IMR-90 (cell line): Measurements from ENCODE around the gene UNC13A. TPM values are rescaled to one million over a fixed set of nuclear protein-coding genes. Genes with fewer than 3 reads are reported as not detected.

Experiments used
- ATAC-seq: fragments of 200-7000 bp; cut with Tn5 transposase; 2 replicates; pipeline ENCODE4 v1.9.1; 2020; ENCODE audit warnings: low read depth, mild to moderate bottlenecking, moderate library complexity
- BruUV-seq: library from RNA; stranded (reverse); fragments of 400-500 nt; replicated peaks from 2 replicates; lab custom pipeline; 2021; lab: Mats Ljungman, UMichigan
- CTCF ChIA-PET: fragments of 300-600 bp; formaldehyde crosslinking; extraction: SDS; loops from one replicate; lab custom pipeline; 2021; ENCODE audit warnings: antibody characterized with exemption; lab: Yijun Ruan, JAX
- POLR2A ChIA-PET: fragments of 300-600 bp; sonication (Branson Sonifier 250); formaldehyde crosslinking; loops from one replicate; lab custom pipeline; 2022; ENCODE audit warnings: antibody characterized with exemption; ENCODE audit not compliant: unreplicated experiment; lab: Charles Lee
- DNase-seq: peaks from one replicate; pipeline ENCODE4 v3.0.0; 2013
- H2AFZ ChIP-seq: replicated peaks from 2 replicates; pipeline ENCODE3; 2013; ENCODE audit warnings: low read length, mild to moderate bottlenecking; ENCODE audit not compliant: poor library complexity
- H2AK5ac ChIP-seq: 2 replicates; pipeline ENCODE4 v1.6.1; 2013; ENCODE audit warnings: low read depth, low read length, inconsistent platforms
- H2AK9ac ChIP-seq: replicated peaks from 2 replicates; pipeline ENCODE3; 2013; ENCODE audit warnings: mild to moderate bottlenecking, low read depth, low read length, moderate library complexity; ENCODE audit not compliant: poor library complexity
- H2BK120ac ChIP-seq: 2 replicates; pipeline ENCODE4 v1.6.1; 2013; ENCODE audit warnings: low read depth, low read length, inconsistent platforms
- H2BK15ac ChIP-seq: 3 replicates; pipeline ENCODE4 v1.6.1; 2013; ENCODE audit warnings: low read depth, low read length, inconsistent platforms
- H2BK20ac ChIP-seq: 2 replicates; pipeline ENCODE4 v1.6.1; 2013; ENCODE audit warnings: low read depth, mild to moderate bottlenecking, inconsistent platforms, low read length, moderate library complexity
- H2BK5ac ChIP-seq: 2 replicates; pipeline ENCODE4 v1.6.1; 2013; ENCODE audit warnings: mild to moderate bottlenecking, low read depth, low read length, inconsistent platforms; ENCODE audit not compliant: poor library complexity, severe bottlenecking
- H3K14ac ChIP-seq: replicated peaks from 2 replicates; pipeline ENCODE4 v1.6.1; 2013; ENCODE audit warnings: low read depth, low read length, inconsistent platforms
- H3K18ac ChIP-seq: 2 replicates; pipeline ENCODE4 v1.6.1; 2013; ENCODE audit warnings: low read depth, low read length, control low read depth
- H3K23ac ChIP-seq: 2 replicates; pipeline ENCODE4 v1.6.1; 2013; ENCODE audit warnings: low read depth, low read length, inconsistent platforms
- H3K27ac ChIP-seq: 2 replicates; pipeline ENCODE4 v1.5.1; 2013; ENCODE audit warnings: mild to moderate bottlenecking, control low read depth, low read length; ENCODE audit not compliant: insufficient read depth
- H3K27me3 ChIP-seq: 2 replicates; pipeline ENCODE4 v1.6.1; 2013; ENCODE audit warnings: low read length; ENCODE audit not compliant: control insufficient read depth, insufficient read depth
- H3K36me3 ChIP-seq: 2 replicates; pipeline ENCODE4 v1.6.1; 2013; ENCODE audit warnings: low read length, mixed read lengths; ENCODE audit not compliant: control insufficient read depth, insufficient read depth
- H3K4ac ChIP-seq: 2 replicates; pipeline ENCODE4 v1.6.1; 2013; ENCODE audit warnings: low read depth, low read length, inconsistent platforms
- H3K4me1 ChIP-seq: 2 replicates; pipeline ENCODE4 v1.6.1; 2013; ENCODE audit warnings: low read length, mixed read lengths; ENCODE audit not compliant: control insufficient read depth, insufficient read depth
- H3K4me2 ChIP-seq: 2 replicates; pipeline ENCODE4 v1.6.1; 2013; ENCODE audit warnings: low read depth, mild to moderate bottlenecking, control low read depth, low read length, moderate library complexity
- H3K4me3 ChIP-seq: 2 replicates; pipeline ENCODE4 v1.5.1; 2013; ENCODE audit warnings: low read depth, mild to moderate bottlenecking, control low read depth, low read length, moderate library complexity; ENCODE audit not compliant: insufficient read depth
- H3K56ac ChIP-seq: 2 replicates; pipeline ENCODE4 v1.6.1; 2013; ENCODE audit warnings: low read length, inconsistent platforms; ENCODE audit not compliant: insufficient read depth; ENCODE audit errors: extremely low read depth
- H3K79me1 ChIP-seq, 2 experiments: 2 replicates each; pipeline ENCODE4 v1.6.1; 2013; ENCODE audit warnings: low read length in 2 of 2, inconsistent platforms in 1 of 2, low read depth in 1 of 2
- H3K9ac ChIP-seq: 2 replicates; pipeline ENCODE4 v1.6.1; 2013; ENCODE audit warnings: low read depth, low read length, control low read depth
- H3K9me1 ChIP-seq: 2 replicates; pipeline ENCODE4 v1.6.1; 2013; ENCODE audit warnings: low read length, inconsistent platforms; ENCODE audit not compliant: insufficient read depth
- H3K9me3 ChIP-seq: 2 replicates; pipeline ENCODE4 v1.6.1; 2013; ENCODE audit warnings: low read length; ENCODE audit not compliant: control insufficient read depth, insufficient read depth
- H4K20me1 ChIP-seq: 2 replicates; pipeline ENCODE4 v1.6.1; 2013; ENCODE audit warnings: low read length, inconsistent platforms; ENCODE audit not compliant: insufficient read depth
- H4K5ac ChIP-seq: 2 replicates; pipeline ENCODE4 v1.6.1; 2013; ENCODE audit warnings: mild to moderate bottlenecking, low read depth, low read length, control low read depth
- H4K8ac ChIP-seq, 2 experiments: 2 replicates each; pipeline ENCODE4 v1.6.1; 2013; ENCODE audit warnings: low read depth in 2 of 2, low read length in 2 of 2, control low read depth in 1 of 2, inconsistent platforms in 1 of 2
- H4K91ac ChIP-seq: 2 replicates; pipeline ENCODE4 v1.6.1; 2013; ENCODE audit warnings: low read depth, low read length, inconsistent platforms; ENCODE audit not compliant: insufficient read depth
- MAFK ChIP-seq: IDR thresholded peaks from 2 replicates; pipeline ENCODE4 v1.6.1; 2012; ENCODE audit warnings: low read depth, low read length, improper control_type of control experiment
- NFE2L2 ChIP-seq: fragments of 150-350 bp; IDR thresholded peaks from 2 replicates; pipeline ENCODE4 v1.6.1; 2016; ENCODE audit warnings: low read depth, mild to moderate bottlenecking, low read length
- RAD21 ChIP-seq: IDR thresholded peaks from 2 replicates; pipeline ENCODE4 v1.6.1; 2012; ENCODE audit warnings: low read length, improper control_type of control experiment
- WGBS, 2 experiments: methylation state at CpG; one replicate each; pipeline versions ENCODE4 v1.1.5 to v1.1.7; 2013; ENCODE audit warnings: missing lambda C conversion rate in 2 of 2; ENCODE audit not compliant: insufficient read length in 1 of 2; ENCODE audit errors: extremely low coverage in 2 of 2; 5-methylcytosine and 5-hydroxymethylcytosine counted together
- dilution Hi-C: fragments of 300-500 bp; cut with HindIII; formaldehyde crosslinking; loops from one replicate; pipeline ENCODE4 v1.14.3; 2018; ENCODE audit warnings: low sequenced_read_pairs; ENCODE audit not compliant: unreplicated experiment
- in situ Hi-C: fragments of 300-500 bp; cut with MboI; formaldehyde crosslinking; loops from 3 replicates; pipeline ENCODE4 v1.14.3; 2019; ENCODE audit warnings: low sequenced_read_pairs, inconsistent platforms, mixed read lengths
- intact Hi-C: fragments of 100-400 bp; cut with micrococcal nuclease; formaldehyde crosslinking; loops from 2 replicates; pipeline ENCODE4 v1.10.0; 2022
- polyA plus RNA-seq, 3 experiments: library from polyadenylated mRNA; depleted of rRNA; stranded (reverse); fragments of >200 nt; gene quantifications; 2 replicates each; pipeline ENCODE4 v1.2.3, GENCODE V29; 2012; ENCODE audit warnings: low replicate concordance in 1 of 3
- total RNA-seq: library from RNA; depleted of rRNA; stranded (reverse); fragments of >200 nt; gene quantifications from 2 replicates; pipeline ENCODE4 v1.2.3, GENCODE V29; 2012
- TF ChIP-seq, protein P1 (sequence below): conservative IDR thresholded peaks from 2 replicates; pipeline ENCODE4 v1.5.1; 2012; ENCODE audit warnings: mild to moderate bottlenecking, low read depth, low read length, improper control_type of control experiment

The UNC13A gene
- total and polyA plus RNA-seq, 2 of the 4 experiments (the other 2 are of a cell fraction): 0.18 to 0.22 TPM

DNA sequence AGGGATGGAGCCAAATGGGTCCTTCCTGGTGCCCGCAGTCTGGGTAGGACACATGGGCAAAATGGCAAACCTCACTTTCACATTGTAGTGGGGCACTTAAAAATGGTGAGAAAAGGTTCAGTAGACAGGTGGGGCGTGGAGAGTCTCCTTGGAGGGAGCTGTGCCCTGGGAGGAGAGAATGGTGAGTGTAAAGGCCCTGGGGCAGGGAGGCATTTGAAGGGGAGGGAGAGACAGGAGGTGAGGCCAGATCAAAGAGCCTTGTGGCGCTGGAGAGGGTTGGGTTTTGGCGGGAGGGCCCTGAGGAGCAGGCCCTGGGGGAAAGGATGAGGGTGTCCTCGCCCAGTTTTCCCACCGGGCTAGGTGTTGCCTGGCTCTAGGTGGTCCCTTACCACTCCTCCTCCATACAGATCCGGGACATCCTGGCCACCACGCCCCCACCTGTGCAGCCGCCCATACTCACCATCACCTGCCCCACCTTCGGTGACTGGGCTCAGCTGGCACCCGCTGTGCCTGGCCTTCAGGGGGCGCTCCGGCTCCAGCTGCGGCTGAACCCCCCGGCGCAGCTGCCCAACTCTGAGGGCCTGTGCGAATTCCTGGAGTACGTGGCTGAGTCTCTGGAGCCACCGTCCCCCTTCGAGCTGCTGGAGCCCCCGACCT lies 37.4 kb upstream of the UNC13A start:
- Histone ChIP-seq H3K27ac (no peak overlapping the region), H2BK120ac (no peak overlapping the region), H3K36me3 (peaks cover 69% of the 10 kb centered on the region), H3K23ac (no peak overlapping the region), H3K14ac (no peak overlapping the region), H3K56ac (no peak overlapping the region), H4K91ac (no peak overlapping the region), H2AFZ (no peak overlapping the region), H3K4me2 (no peak overlapping the region), H2AK5ac (no peak overlapping the region), H2BK5ac (no peak overlapping the region), H3K9me3 (no peaks in the 10 kb centered on the region), H4K8ac (no peak overlapping the region), H2BK20ac (no peak overlapping the region), H3K4me3 (no peak overlapping the region), H3K27me3 (no peaks in the 10 kb centered on the region), H2AK9ac (no peak overlapping the region), H4K20me1 (peaks cover 27% of the 10 kb centered on the region), H2BK15ac (no peak overlapping the region), H3K4me1 (peaks cover 6% of the 10 kb centered on the region), H3K18ac (no peak overlapping the region), H3K9ac (no peak overlapping the region), H4K5ac (no peak overlapping the region), H3K79me1 (peaks cover 11 to 57% of the 10 kb centered on the region in 2 experiments), H3K9me1 (peaks cover 10% of the 10 kb centered on the region), H3K4ac (no peak overlapping the region)
- no peak for TF ChIP-seq MAFK
- TF ChIP-seq, protein P1, sequence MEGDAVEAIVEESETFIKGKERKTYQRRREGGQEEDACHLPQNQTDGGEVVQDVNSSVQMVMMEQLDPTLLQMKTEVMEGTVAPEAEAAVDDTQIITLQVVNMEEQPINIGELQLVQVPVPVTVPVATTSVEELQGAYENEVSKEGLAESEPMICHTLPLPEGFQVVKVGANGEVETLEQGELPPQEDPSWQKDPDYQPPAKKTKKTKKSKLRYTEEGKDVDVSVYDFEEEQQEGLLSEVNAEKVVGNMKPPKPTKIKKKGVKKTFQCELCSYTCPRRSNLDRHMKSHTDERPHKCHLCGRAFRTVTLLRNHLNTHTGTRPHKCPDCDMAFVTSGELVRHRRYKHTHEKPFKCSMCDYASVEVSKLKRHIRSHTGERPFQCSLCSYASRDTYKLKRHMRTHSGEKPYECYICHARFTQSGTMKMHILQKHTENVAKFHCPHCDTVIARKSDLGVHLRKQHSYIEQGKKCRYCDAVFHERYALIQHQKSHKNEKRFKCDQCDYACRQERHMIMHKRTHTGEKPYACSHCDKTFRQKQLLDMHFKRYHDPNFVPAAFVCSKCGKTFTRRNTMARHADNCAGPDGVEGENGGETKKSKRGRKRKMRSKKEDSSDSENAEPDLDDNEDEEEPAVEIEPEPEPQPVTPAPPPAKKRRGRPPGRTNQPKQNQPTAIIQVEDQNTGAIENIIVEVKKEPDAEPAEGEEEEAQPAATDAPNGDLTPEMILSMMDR: peak; percentile 16; the same call in 1 of the 2 replicates
- TF ChIP-seq RAD21: 0 out of 2 replicates have a peak, but pooled peaks have one; percentile 13
- no peak for TF ChIP-seq NFE2L2
- DNase-seq (no peak), ATAC-seq (no peak)
- in situ Hi-C loops: no loop called here
- 95% methylated on average over 10 of the region's 21 CpGs; no CpG with 5 or more reads in 1 of the 2 experiments for WGBS, 2 experiments
- intact Hi-C loops: no loop called here
- no TSS peak for BruUV-seq
- CTCF ChIA-PET: no interaction called here
- dilution Hi-C loops: no loop called here
- POLR2A ChIA-PET: no interaction called here
